Sigmoid colon (tissue), 7 donors: ENCODE results near the gene PLSCR3. TPM values are rescaled to one million over a fixed set of nuclear protein-coding genes. Genes with fewer than 3 reads are reported as not detected.
"Not testable (repeated sequence)": the region's sequence is repeated elsewhere in the genome, so short reads cannot be mapped to it uniquely, and the experiment has no call there.

Source experiments
- DNase-seq: peaks from one replicate; pipeline ENCODE4 v3.0.0-alpha.2; 2019
- H3K27ac ChIP-seq, 4 donors: fragments of 200-600 bp; sonication (generic); one replicate each; pipeline ENCODE4 v1.5.1; 2016 to 2019; ENCODE audit warnings: mild to moderate bottlenecking in 1 of 4
- H3K27me3 ChIP-seq, 3 donors: fragments of 200-600 bp; sonication (generic); one replicate each; pipeline ENCODE4 v1.5.1; 2019; ENCODE audit warnings: mild to moderate bottlenecking in 1 of 3
- H3K36me3 ChIP-seq, 4 donors: fragments of 200-600 bp; sonication (generic); one replicate each; pipeline ENCODE4 v1.5.1; 2016 to 2019
- H3K4me1 ChIP-seq, 4 donors: fragments of 200-600 bp; sonication (generic); one replicate each; pipeline ENCODE4 v1.5.1; 2017 to 2019
- H3K4me3 ChIP-seq, 4 donors: fragments of 200-600 bp; sonication (generic); one replicate each; pipeline ENCODE4 v1.5.1; 2017 to 2019; ENCODE audit warnings: mild to moderate bottlenecking in 2 of 4, moderate library complexity in 1 of 4
- H3K9me3 ChIP-seq, 4 donors: fragments of 200-600 bp in 3 of 4; sonication (generic) in 3 of 4; one replicate each; pipeline versions ENCODE4 v1.5.1 to v1.6.1; 2013 to 2019
- CTCF ChIP-seq, 4 experiments: fragments of 450-650 bp in 3 of 4; fragments of 200-600 bp in 1 of 4; IDR thresholded peaks; one replicate each; pipeline ENCODE4 v1.5.1; 2016 to 2019; ENCODE audit warnings: antibody characterized with exemption in 4 of 4, mild to moderate bottlenecking in 3 of 4, moderate library complexity in 2 of 4
- EP300 ChIP-seq, 4 donors: sonication (generic); formaldehyde crosslinking; IDR thresholded peaks; one replicate each; pipeline ENCODE4 v1.6.1; 2017; ENCODE audit warnings: antibody characterized with exemption in 4 of 4
- POLR2A ChIP-seq, 2 donors: fragments of 450-650 bp; IDR thresholded peaks; one replicate each; pipeline ENCODE4 v1.6.1; 2016; ENCODE audit warnings: antibody characterized with exemption in 2 of 2, mild to moderate bottlenecking in 2 of 2, moderate library complexity in 2 of 2
- POLR2AphosphoS5 ChIP-seq, 4 donors: sonication (generic); formaldehyde crosslinking; IDR thresholded peaks; one replicate each; pipeline ENCODE4 v1.6.1; 2017; ENCODE audit warnings: antibody characterized with exemption in 4 of 4
- WGBS, 2 donors: extraction: QIAGEN DNeasy Blood & Tissue Kit; methylation state at CpG; one replicate each; pipeline ENCODE4 v1.1.7; 2013; 5-methylcytosine and 5-hydroxymethylcytosine counted together
- intact Hi-C: fragments of 100-400 bp; cut with DNase I; formaldehyde crosslinking; loops from one replicate; pipeline ENCODE4 v1.15.1; 2023
- polyA plus RNA-seq, 3 donors: library from polyadenylated mRNA; stranded (reverse); fragments of 200-250 nt; gene quantifications; one replicate each; pipeline ENCODE4 v1.2.3, GENCODE V29; 2013
- total RNA-seq, 4 donors: library from RNA; depleted of rRNA; stranded (reverse); fragments of >200 nt; gene quantifications; one replicate each; pipeline ENCODE4 v1.1.0, GENCODE V29; 2016
- donor health status: healthy with polysubstance abuse.
- donor health status: Bipolar disorder and iron deficiency.
- donor health status: healthy.

Gene PLSCR3
- total and polyA plus RNA-seq, 7 donors, result 10.4 to 27.2 (median 14.8) TPM

- intact Hi-C loops, result no loop called here
- TF ChIP-seq CTCF (IDR thresholded peaks at IDR 0.05), result no peak
- no peak for TF ChIP-seq POLR2AphosphoS5 (IDR thresholded peaks at IDR 0.05)
- TF ChIP-seq EP300 (IDR thresholded peaks at IDR 0.05), result no peak
- no peak for TF ChIP-seq POLR2A (IDR thresholded peaks at IDR 0.05)
- Histone ChIP-seq H3K9me3 (no peaks in the 10 kb centered on the region), H3K4me3 (no peak overlapping the region), H3K27ac (no peak overlapping the region), H3K36me3 (no peaks in the 10 kb centered on the region), H3K27me3 (no peaks in the 10 kb centered on the region), H3K4me1 (no peaks in the 10 kb centered on the region)
- WGBS, 2 donors, result 78 to 85% methylated on average over 5 of the region's 5 CpGs
- DNase-seq, result no peak
Observed at GRCh38 chr17:7369825-7370224, 24.5 kb downstream of the PLSCR3 start.

- intact Hi-C loops, H3K9me3 ChIP-seq, H3K4me1 ChIP-seq, H3K27ac ChIP-seq, DNase-seq, H3K4me3 ChIP-seq, H3K27me3 ChIP-seq, H3K36me3 ChIP-seq: not testable (repeated sequence)
- 93% methylated on average over 5 of the region's 5 CpGs for WGBS, 2 donors
Observed at GRCh38 chr17:7368599-7368994, 25.7 kb downstream of the PLSCR3 start.

GRCh38 chr17:7367918-7368598, 26.3 kb downstream of the PLSCR3 start:
- no peak for DNase-seq
- H3K27ac ChIP-seq, result no peak overlapping the region
- H3K9me3 ChIP-seq, result no peaks in the 10 kb centered on the region
- no peak overlapping the region for H3K4me3 ChIP-seq
- no peaks in the 10 kb centered on the region for H3K36me3 ChIP-seq
- no peak for TF ChIP-seq CTCF (IDR thresholded peaks at IDR 0.05)
- no peak for TF ChIP-seq POLR2A (IDR thresholded peaks at IDR 0.05)
- no peak for TF ChIP-seq POLR2AphosphoS5 (IDR thresholded peaks at IDR 0.05)
- no peak for TF ChIP-seq EP300 (IDR thresholded peaks at IDR 0.05)
- WGBS, 2 donors, result 80 to 87% methylated on average over 13 of the region's 13 CpGs
- intact Hi-C loops, result no loop called here
- H3K27me3 ChIP-seq, result no peaks in the 10 kb centered on the region
- no peaks in the 10 kb centered on the region for H3K4me1 ChIP-seq

- no peak overlapping the region for H3K27ac ChIP-seq
- H3K36me3 ChIP-seq, result no peaks in the 10 kb centered on the region
- H3K4me1 ChIP-seq, result no peaks in the 10 kb centered on the region
- intact Hi-C loops, result no loop called here
- H3K4me3 ChIP-seq, result no peak overlapping the region
- WGBS, 2 donors, result 86 to 87% methylated on average over 8 of the region's 8 CpGs
- TF ChIP-seq CTCF (IDR thresholded peaks at IDR 0.05) (no peak), POLR2AphosphoS5 (IDR thresholded peaks at IDR 0.05) (no peak), EP300 (IDR thresholded peaks at IDR 0.05) (no peak), POLR2A (IDR thresholded peaks at IDR 0.05) (no peak)
- DNase-seq, result no peak
- H3K9me3 ChIP-seq, result no peaks in the 10 kb centered on the region
- no peaks in the 10 kb centered on the region for H3K27me3 ChIP-seq
Observed at GRCh38 chr17:7367083-7367482, 27.2 kb downstream of the PLSCR3 start.

GRCh38 chr17:7365963-7366362, 28.4 kb downstream of the PLSCR3 start:
- intact Hi-C loops, H3K36me3 ChIP-seq, H3K4me1 ChIP-seq, H3K27ac ChIP-seq, H3K9me3 ChIP-seq, H3K27me3 ChIP-seq, H3K4me3 ChIP-seq, DNase-seq: not testable (repeated sequence)
- WGBS, 2 donors, result 92% methylated on average over 6 of the region's 7 CpGs

GRCh38 chr17:7363311-7363710, 31.0 kb downstream of the PLSCR3 start:
- no peaks in the 10 kb centered on the region for H3K27me3 ChIP-seq
- WGBS, 2 donors, result 91 to 93% methylated on average over 6 of the region's 6 CpGs
- no peak overlapping the region for H3K4me3 ChIP-seq
- intact Hi-C loops, result no loop called here
- H3K36me3 ChIP-seq, result no peaks in the 10 kb centered on the region
- no peak for DNase-seq
- H3K27ac ChIP-seq, result no peak overlapping the region
- no peaks in the 10 kb centered on the region for H3K9me3 ChIP-seq
- no peaks in the 10 kb centered on the region for H3K4me1 ChIP-seq
- TF ChIP-seq POLR2AphosphoS5 (IDR thresholded peaks at IDR 0.05) (no peak), EP300 (IDR thresholded peaks at IDR 0.05) (no peak), POLR2A (IDR thresholded peaks at IDR 0.05) (no peak), CTCF (IDR thresholded peaks at IDR 0.05) (no peak)
